ENCODE measurements around the gene KCND3. TPM values are rescaled to one million over a fixed set of nuclear protein-coding genes. Genes with fewer than 3 reads are reported as not detected.

KCND3 gene
- total and polyA plus RNA-seq, 2 donors (not counting 3 experiments of a cell fraction or from before 2014, with no cell fraction given) = 0.03 TPM; not detected in 1

DNA sequence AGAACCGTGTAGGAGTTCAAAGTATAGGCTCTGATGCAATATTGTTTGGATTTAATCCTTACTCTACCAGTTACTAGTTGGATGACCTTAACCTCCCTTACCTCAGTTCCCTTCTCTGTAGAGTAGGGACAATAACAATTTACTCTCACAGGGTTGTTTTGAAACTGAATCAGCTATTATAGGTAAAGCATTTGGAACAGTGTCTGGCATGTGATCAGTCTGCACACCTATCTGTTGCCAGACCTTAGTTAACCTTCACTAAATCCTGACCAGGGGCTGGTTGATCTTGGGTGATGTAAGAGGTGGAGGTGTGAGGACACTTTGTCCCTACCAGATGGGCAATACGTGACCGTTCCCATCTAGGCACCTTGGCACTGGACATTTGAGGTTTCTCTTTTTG, 126.9 kb downstream of the KCND3 start:
- H3K27me3 ChIP-seq (ENCODE audit: control insufficient read depth in 2 of 2, insufficient read depth in 2 of 2, low read length in 2 of 2) = no peaks in the 10 kb centered on the region
- no TSS peak for BruUV-seq (replicated peaks)
- POLR2A ChIA-PET = no interaction called here
- no peak for FAIRE-seq
- CTCF ChIA-PET = no interaction called here
- H3K9ac ChIP-seq (replicated peaks; ENCODE audit: extremely low read depth, insufficient read depth, low read length) = no peak overlapping the region
- no peak overlapping the region for H3K27ac ChIP-seq (ENCODE audit: insufficient read depth, low read depth, low read length)
- H3K4me2 ChIP-seq (ENCODE audit: insufficient read depth, low read length) = no peak overlapping the region
- H3K4me3 ChIP-seq (replicated peaks in 1 of 3; ENCODE audit: insufficient read depth in 1 of 3, low read depth in 1 of 3, low read length in 3 of 3) = no peak overlapping the region
- H2AFZ ChIP-seq (ENCODE audit: low read depth, low read length) = no peak overlapping the region
- no peak for DNase-seq (ENCODE audit: low read depth, low spot score)
- no peaks in the 10 kb centered on the region for H3K4me1 ChIP-seq (ENCODE audit: control insufficient read depth, extremely low read depth, insufficient read depth, low read length)
- intact Hi-C loops (cut with micrococcal nuclease) (no loop called here), dilution Hi-C loops (cut with MboI; ENCODE audit: extremely low pct_ligation_motif_present, low sequenced_read_pairs) (no loop called here)
- H3K9me3 ChIP-seq (replicated peaks; ENCODE audit: control insufficient read depth, insufficient read depth, low read length) = no peaks in the 10 kb centered on the region
- H4K20me1 ChIP-seq (replicated peaks; ENCODE audit: control insufficient read depth, extremely low read depth, insufficient read depth, low read length) = no peaks in the 10 kb centered on the region
- no peaks in the 10 kb centered on the region for H3K79me2 ChIP-seq (ENCODE audit: control insufficient read depth, insufficient read depth, low read length)
- H3K9me1 ChIP-seq (replicated peaks; ENCODE audit: control insufficient read depth, extremely low read depth, insufficient read depth, low read length) = no peaks in the 10 kb centered on the region
- H3K36me3 ChIP-seq (ENCODE audit: control insufficient read depth in 2 of 2, extremely low read depth in 1 of 2, insufficient read depth in 2 of 2, low read length in 2 of 2) = no peaks in the 10 kb centered on the region
- no peak for TF ChIP-seq MYC (IDR thresholded peaks at IDR 0.05; ENCODE audit: low read depth, low read length)
- TF ChIP-seq, protein P1, sequence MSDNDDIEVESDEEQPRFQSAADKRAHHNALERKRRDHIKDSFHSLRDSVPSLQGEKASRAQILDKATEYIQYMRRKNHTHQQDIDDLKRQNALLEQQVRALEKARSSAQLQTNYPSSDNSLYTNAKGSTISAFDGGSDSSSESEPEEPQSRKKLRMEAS (IDR thresholded peaks at IDR 0.05; ENCODE audit: insufficient read depth, insufficient read length) = no peak
- TF ChIP-seq EZH2 (IDR thresholded peaks at IDR 0.05; ENCODE audit: borderline replicate concordance, low read depth, low read length, severe bottlenecking) = no peak
- no peak for TF ChIP-seq POLR2A (IDR thresholded peaks at IDR 0.05; ENCODE audit: low read depth, low read length)
- no peak for TF ChIP-seq POLR2AphosphoS5 (IDR thresholded peaks at IDR 0.05; ENCODE audit: insufficient read depth, low read depth, low read length)
- TF ChIP-seq, protein P2, sequence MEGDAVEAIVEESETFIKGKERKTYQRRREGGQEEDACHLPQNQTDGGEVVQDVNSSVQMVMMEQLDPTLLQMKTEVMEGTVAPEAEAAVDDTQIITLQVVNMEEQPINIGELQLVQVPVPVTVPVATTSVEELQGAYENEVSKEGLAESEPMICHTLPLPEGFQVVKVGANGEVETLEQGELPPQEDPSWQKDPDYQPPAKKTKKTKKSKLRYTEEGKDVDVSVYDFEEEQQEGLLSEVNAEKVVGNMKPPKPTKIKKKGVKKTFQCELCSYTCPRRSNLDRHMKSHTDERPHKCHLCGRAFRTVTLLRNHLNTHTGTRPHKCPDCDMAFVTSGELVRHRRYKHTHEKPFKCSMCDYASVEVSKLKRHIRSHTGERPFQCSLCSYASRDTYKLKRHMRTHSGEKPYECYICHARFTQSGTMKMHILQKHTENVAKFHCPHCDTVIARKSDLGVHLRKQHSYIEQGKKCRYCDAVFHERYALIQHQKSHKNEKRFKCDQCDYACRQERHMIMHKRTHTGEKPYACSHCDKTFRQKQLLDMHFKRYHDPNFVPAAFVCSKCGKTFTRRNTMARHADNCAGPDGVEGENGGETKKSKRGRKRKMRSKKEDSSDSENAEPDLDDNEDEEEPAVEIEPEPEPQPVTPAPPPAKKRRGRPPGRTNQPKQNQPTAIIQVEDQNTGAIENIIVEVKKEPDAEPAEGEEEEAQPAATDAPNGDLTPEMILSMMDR (IDR thresholded peaks at IDR 0.05; ENCODE audit: extremely low read depth in 1 of 2, insufficient read depth in 1 of 2, low read depth in 1 of 2, low read length in 2 of 2) = no peak
- no peak for TF ChIP-seq JUN (IDR thresholded peaks at IDR 0.05; ENCODE audit: borderline replicate concordance, insufficient read depth, insufficient read length, low read depth)
- TF ChIP-seq FOS (IDR thresholded peaks at IDR 0.05; ENCODE audit: borderline replicate concordance, insufficient read depth, low read length) = no peak
- no peak for TF ChIP-seq GATA2 (IDR thresholded peaks at IDR 0.05; ENCODE audit: insufficient read depth, insufficient read length, low read depth, low read length)

Data from endothelial cell of umbilical vein (primary cell).